Transverse colon (tissue), 4 donors: ENCODE results near the gene PCDHGA9.

Experiments used
- CTCF ChIP-seq, 5 experiments: fragments of 200-600 bp in 3 of 5; fragments of 450-650 bp in 2 of 5; sonication (generic) in 3 of 5; IDR thresholded peaks; 1 replicate in 2 of 5; 2 replicates in 3 of 5; pipeline ENCODE4 v1.5.1; 2016 to 2017; ENCODE audit warnings: antibody characterized with exemption in 5 of 5, inconsistent platforms in 3 of 5, mild to moderate bottlenecking in 2 of 5, moderate library complexity in 1 of 5
- EP300 ChIP-seq: sonication (generic); formaldehyde crosslinking; IDR thresholded peaks from one replicate; pipeline ENCODE4 v1.6.1; 2017; ENCODE audit warnings: antibody characterized with exemption, low read depth
- POLR2A ChIP-seq: fragments of 450-650 bp; IDR thresholded peaks from one replicate; pipeline ENCODE4 v1.6.1; 2016; ENCODE audit warnings: antibody characterized with exemption, mild to moderate bottlenecking, moderate library complexity
- POLR2AphosphoS5 ChIP-seq, 3 donors: sonication (generic); formaldehyde crosslinking; IDR thresholded peaks; one replicate each; pipeline ENCODE4 v1.6.1; 2016; ENCODE audit warnings: antibody characterized with exemption in 3 of 3

- TF ChIP-seq POLR2A: no peak
- TF ChIP-seq EP300: no peak
- TF ChIP-seq CTCF (IDR thresholded peaks at IDR 0.05): no peak
- TF ChIP-seq POLR2AphosphoS5 (IDR thresholded peaks at IDR 0.05): no peak
These were observed 31.4 kb downstream of the PCDHGA9 start for GRCh38 chr5:141434006-141434405.
